GM19452 (cell line): ENCODE data around the gene ZMPSTE24.

Experiments
- ATAC-seq: cut with Tn5 transposase; IDR thresholded peaks from one replicate; pipeline ENCODE4 v1.9.1; 2021; ENCODE audit not compliant: unreplicated experiment

The ZMPSTE24 gene

GRCh38 chr1:40258445-40258769 lies 371 bp downstream of the ZMPSTE24 start:
- peak; percentile 5 for ATAC-seq

DNA sequence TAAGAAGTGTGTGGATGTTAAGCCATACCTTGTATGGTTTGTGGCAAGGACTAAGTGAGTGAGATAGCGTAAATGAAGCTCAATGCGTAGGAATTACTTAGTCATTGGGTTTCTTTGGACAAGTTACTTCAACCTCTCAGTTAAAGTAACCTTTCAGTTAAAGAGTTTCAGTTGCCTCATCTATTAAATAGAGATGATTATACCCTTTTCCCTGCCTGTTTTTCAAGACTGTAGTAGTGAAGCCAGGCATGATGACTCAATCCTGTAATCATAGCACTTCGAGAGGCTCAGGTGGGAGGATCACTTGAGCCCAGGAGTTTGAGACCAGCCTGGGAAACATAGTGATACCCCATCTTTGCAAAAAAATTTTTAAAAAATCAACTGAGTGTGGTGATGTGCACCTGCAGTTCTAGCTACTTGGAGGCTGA lies 6.3 kb downstream of the ZMPSTE24 start:
- no peak for ATAC-seq

GRCh38 chr1:40265298-40265697 lies 7.3 kb downstream of the ZMPSTE24 start:
- no peak for ATAC-seq

DNA sequence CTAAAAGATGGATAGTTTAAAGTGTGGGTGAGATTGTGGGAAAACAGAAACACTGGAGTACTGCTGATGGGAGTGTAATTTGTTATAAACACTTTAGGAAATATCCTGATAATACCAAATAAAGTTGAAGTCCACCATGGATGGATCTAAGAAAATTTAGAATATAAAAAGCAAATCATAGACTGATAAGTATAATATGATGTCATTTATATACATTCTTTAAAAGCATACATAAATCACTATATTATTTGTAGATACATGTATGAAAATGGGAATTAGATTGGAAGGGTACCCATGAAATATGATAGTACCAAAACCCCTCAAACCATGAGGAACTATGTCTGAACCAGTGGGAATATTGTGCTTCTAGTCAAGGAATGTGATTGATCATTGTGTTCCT lies 7.9 kb downstream of the ZMPSTE24 start:
- no peak for ATAC-seq

GRCh38 chr1:40266786-40267535 lies 8.9 kb downstream of the ZMPSTE24 start:
- no peak for ATAC-seq

GRCh38 chr1:40267767-40268187 lies 9.7 kb downstream of the ZMPSTE24 start:
- no peak for ATAC-seq

DNA sequence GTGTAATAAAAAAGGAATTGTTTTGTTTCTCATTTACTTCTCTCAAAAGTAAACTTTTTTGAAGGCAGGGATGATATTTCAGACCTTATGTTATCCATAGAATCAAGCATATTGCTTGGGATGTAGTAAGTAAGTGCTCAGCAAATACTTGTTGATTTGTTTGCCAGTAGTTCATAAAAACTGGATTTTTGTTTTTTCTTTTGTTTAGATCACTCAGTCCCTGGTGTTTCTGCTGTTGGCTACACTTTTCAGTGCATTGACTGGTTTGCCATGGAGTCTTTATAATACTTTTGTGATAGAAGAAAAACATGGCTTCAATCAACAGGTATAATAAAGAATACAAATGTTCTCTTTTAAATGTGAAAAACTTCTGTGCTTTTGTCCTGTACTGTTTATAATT lies 10.2 kb downstream of the ZMPSTE24 start:
- ATAC-seq, result no peak

GRCh38 chr1:40270152-40270834 lies 12.3 kb downstream of the ZMPSTE24 start:
- no peak for ATAC-seq

DNA sequence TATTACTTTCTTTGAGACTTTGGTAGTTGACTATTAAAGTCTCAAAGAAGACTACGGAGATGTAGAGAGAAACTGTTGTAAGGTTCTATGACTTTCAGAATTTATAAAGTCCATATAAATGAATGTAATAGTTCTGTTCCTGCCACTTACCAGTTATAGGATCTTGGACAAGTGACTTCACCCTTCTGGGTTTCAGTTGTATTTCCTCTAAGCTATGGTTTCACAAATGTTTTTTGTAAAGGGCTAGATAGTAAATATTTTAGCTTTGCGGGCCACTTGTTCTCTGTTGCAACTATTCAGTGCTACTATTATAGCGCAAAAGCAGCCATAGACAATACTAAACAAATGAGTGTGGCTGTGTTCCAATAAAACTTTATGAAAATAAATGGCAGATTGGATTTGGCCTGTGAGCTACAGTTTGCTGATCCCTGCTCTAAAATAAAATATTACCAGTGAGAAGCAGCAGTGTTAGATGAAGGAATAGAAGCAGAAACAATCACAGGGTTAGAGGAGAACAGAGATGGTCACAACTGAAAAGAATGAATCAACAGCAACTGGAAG lies 14.7 kb downstream of the ZMPSTE24 start:
- no peak for ATAC-seq

DNA sequence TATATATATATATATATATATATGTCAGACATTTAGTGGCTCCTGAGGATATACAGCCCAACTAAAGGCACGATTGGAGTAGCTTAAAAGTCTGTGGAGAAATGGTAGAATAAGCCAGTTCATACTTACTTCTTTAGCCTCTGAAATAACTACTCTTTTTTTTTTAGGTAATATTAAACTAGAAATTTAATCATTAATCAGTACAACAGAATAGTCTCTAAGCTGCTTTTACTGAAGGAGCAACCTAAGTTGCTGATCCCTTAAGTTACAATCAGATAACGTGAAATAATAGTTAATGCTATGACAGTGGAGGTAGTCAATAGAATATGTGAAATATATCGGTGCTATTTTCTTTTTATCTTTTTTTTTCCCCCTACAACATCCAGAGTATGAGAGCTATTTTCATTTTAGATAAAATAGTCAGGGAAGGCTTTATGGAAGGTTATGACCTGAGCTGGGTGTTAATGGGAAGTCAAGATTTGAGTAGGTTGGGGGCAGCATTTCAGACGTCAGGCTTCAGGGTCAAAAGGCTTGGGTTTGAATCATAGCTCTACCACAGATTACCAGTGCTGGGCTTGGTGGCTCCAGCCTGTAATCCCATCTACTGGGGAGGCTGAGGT lies 15.6 kb downstream of the ZMPSTE24 start:
- no peak for ATAC-seq

DNA sequence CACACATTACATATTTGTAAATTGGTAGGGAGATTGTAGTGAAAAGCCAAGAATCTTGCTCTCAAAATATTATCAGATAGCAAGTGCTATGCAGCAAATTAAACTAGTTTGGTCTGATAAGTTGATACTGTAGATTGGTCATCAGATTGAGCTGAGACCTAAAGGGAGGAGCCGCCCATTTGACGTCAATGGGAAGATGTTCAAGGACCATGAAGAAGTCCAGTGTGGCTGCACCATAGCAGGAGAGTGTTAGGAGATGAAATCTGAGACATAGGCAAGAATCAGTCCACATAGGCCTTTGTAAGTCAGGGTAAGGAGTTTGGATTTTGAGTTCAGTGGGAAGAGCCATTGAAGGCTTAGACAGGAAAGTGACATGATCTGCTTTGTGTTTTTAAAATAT lies 16.3 kb downstream of the ZMPSTE24 start:
- ATAC-seq, result no peak

DNA sequence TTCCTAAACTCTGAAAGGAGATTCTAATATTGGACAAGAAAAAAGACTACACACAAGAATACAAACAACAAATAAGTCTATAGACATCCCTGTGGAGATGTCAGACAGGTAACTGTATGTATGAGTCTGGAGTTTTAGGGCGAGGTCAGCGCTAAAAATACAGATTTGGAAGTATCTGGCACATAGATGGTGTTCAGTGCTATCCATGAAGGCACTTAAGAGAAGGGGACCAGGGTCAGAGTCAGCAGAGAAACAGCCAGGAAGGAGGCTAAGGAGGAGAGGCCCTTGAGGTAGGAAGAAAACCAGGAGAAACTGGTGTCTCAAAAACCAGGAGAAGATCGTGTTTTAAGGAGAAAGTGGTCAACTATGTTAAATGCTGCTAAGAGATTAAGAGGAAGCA lies 18.1 kb downstream of the ZMPSTE24 start:
- ATAC-seq, result no peak

DNA sequence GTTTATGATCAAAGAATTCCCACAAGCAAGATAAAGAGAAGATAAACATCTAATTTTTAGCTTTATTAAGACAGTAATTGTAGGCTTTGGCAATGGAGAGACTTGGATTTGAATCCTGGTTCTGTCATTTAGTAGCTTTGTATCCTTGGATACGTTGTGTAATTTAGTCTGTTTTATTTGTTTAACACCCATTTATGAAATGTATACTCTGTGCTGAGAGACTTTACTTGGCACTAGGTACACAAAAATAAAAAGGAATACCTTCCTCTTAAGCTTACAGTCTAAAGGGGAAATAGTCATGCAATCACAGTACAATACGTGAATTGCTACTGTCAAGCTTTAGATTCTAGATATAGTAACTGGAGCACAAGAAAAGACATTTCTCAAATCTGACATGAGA lies 23.8 kb downstream of the ZMPSTE24 start:
- no peak for ATAC-seq

- no peak for ATAC-seq
Measured at GRCh38 chr1:40291293-40291692, 33.3 kb downstream of the ZMPSTE24 start.

DNA sequence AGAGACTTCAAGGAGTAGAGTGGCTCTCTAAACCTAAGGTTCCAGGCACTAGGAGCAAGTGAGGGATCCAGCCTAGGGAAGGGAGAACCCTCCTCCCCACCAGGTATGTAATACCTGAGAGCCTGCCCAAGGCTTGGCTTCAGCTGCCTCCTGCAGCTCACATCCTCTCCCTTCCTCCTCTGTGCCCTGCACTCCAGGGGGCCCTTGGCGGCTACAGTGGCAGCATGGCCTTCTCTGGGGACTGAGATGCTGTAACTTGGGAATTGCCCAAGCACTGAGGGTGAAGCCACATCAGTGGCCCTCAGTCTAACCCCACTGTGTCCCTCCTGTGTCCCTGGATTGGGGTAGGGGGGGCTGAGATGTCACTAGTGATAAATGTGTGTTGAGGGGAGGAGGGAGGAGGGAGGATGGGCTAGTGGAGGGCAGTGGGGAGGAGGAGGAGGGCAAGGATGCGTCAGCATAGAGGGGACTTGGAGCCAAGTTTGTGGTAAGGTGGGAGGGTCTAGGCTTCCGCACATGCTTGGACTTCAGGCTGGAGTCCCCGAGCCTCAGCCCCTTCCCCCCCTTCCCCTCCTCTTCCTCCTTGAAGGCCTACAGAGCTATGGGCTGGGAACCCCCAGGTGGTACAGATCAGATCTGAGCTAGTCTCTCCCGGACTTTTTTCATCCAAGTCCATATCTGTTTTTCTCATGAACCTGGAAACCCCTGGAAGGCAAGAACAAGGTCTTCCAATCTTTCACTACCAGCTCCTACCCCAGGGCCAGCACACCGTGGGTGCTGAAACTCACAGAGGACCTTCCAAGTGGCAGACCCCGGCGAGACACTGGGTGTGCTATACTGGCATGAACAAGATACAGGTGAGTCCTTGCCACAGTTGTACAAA lies 41.6 kb downstream of the ZMPSTE24 start:
- ATAC-seq, result no peak

GRCh38 chr1:40300249-40300567 lies 42.2 kb downstream of the ZMPSTE24 start:
- ATAC-seq, result no peak

GRCh38 chr1:40300651-40301050 lies 42.6 kb downstream of the ZMPSTE24 start:
- ATAC-seq, result no peak

DNA sequence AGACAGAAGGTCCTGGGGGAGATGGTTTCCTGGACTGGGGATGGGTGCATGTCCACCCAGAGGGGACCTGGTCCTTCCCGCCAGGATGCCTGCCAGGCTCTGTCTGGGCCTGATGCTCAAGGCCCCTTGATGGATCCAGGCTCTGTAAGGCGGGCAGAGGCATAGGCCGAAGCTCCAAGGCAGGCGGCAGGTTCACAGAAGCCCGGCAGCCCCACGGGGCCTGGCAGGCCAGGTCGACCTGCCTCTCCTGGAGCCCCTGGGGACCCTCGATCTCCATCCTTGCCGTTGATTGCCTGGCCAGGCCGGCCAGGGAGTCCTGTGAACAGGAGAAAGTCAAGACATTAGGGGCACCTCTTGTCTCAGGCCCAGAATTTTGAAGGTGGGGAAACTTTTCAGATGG lies 43.0 kb downstream of the ZMPSTE24 start:
- ATAC-seq, result no peak

DNA sequence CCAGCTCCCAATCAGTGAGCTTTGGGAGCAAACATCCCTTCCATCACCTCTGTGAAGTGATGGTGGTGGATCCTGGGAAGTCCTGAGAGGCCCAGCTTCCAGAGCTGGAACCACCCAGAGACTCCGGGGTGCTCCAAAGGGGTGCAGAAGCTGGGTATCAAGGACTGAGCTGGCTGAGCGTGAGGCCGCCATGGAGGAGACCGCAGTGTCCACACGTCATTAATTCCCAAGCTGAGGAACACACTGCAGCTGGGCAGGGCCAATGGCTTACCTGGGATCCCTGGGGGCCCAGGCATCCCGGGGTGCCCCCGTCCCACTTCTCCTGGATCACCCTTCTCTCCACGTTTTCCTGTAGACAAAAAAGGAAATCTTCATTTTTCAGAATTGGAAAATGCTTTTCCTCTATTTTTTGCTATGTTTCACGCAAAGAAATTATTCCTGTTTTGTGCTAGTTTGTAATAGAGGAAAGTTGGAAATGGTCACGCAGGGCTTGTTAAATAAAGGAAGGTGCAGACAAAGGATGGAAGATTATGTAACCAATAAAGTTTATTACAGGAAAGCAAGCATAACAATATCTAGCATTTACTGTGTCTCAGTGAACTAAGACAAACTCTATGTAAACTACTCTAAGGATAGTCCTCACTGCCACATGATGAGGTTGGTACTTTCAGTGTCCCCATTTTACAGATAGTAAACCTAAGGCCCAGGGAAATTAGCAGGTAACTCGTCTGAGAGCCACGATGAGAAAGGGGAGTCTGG lies 43.7 kb downstream of the ZMPSTE24 start:
- no peak for ATAC-seq

- no peak for ATAC-seq
Measured at GRCh38 chr1:40302475-40302874, 44.4 kb downstream of the ZMPSTE24 start.
